HEK293T (cell line): ENCODE measurements around the gene PLSCR4.

Source experiments
- ARNT ChIP-seq: fragments of 450-650 bp; IDR thresholded peaks from 2 replicates; pipeline ENCODE4 v1.6.1; 2017; ENCODE audit warnings: mild to moderate bottlenecking
- BHLHE40 ChIP-seq: fragments of 450-650 bp; IDR thresholded peaks from 2 replicates; pipeline ENCODE4 v1.6.1; 2016; ENCODE audit warnings: mild to moderate bottlenecking, moderate library complexity, borderline replicate concordance
- CTBP1 ChIP-seq: fragments of 450-650 bp; IDR thresholded peaks from 2 replicates; pipeline ENCODE4 v1.6.1; 2016; ENCODE audit warnings: borderline replicate concordance
- ELF4 ChIP-seq: fragments of 450-650 bp; IDR thresholded peaks from 2 replicates; pipeline ENCODE4 v1.6.1; 2017; ENCODE audit warnings: antibody characterized with exemption
- FOXA1 ChIP-seq: fragments of 450-650 bp; IDR thresholded peaks from 2 replicates; pipeline ENCODE4 v1.6.1; 2016; ENCODE audit warnings: mild to moderate bottlenecking
- FOXK2 ChIP-seq: fragments of 450-650 bp; IDR thresholded peaks from 2 replicates; pipeline ENCODE4 v1.6.1; 2016; ENCODE audit warnings: mild to moderate bottlenecking
- FOXM1 ChIP-seq: fragments of 450-650 bp; IDR thresholded peaks from 2 replicates; pipeline ENCODE4 v1.6.1; 2017; ENCODE audit warnings: mild to moderate bottlenecking, borderline replicate concordance
- HDGF ChIP-seq: fragments of 450-650 bp; IDR thresholded peaks from 2 replicates; pipeline ENCODE4 v1.6.1; 2017; ENCODE audit warnings: antibody characterized with exemption, borderline replicate concordance
- L3MBTL2 ChIP-seq: fragments of 450-650 bp; conservative IDR thresholded peaks from 2 replicates; pipeline ENCODE4 v1.6.1; 2016; ENCODE audit warnings: mild to moderate bottlenecking
- LEF1 ChIP-seq: fragments of 450-650 bp; IDR thresholded peaks from 2 replicates; pipeline ENCODE4 v1.6.1; 2017; ENCODE audit warnings: mild to moderate bottlenecking, borderline replicate concordance
- SP1 ChIP-seq: fragments of 450-650 bp; IDR thresholded peaks from 2 replicates; pipeline ENCODE4 v1.6.1; 2017
- SUZ12 ChIP-seq: fragments of 450-650 bp; IDR thresholded peaks from 2 replicates; pipeline ENCODE4 v1.6.1; 2016; ENCODE audit warnings: mild to moderate bottlenecking
- TARDBP ChIP-seq: fragments of 450-650 bp; IDR thresholded peaks from 2 replicates; pipeline ENCODE4 v1.6.1; 2016
- ZNF384 ChIP-seq: fragments of 450-650 bp; IDR thresholded peaks from 2 replicates; pipeline ENCODE4 v1.6.1; 2016

DNA sequence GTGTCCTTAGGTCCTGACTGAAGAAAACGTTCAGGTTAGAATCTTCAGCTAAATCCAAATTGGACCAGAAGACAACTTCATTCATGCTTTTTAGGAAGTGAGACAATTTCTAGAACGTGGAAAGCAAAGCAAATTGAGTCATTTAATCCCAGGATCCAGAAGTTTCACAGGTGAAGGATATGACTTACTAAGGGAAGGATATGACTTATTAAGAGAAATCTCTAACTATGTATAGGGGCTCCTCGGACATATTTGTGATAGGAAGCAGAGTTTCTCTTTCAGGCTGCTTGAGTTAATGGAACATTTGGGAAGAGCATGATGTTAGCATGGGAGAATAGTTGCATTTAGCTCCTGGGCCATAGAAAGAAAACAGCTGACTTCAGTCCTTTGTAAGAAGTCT, 73.8 kb downstream of the PLSCR4 start:
- TF ChIP-seq HDGF (no peak), CTBP1 (no peak), SP1 (no peak), FOXM1 (no peak), TARDBP (no peak), L3MBTL2 (no peak), FOXA1 (no peak), ELF4 (no peak), ZNF384 (no peak), ARNT (no peak), FOXK2 (no peak), BHLHE40 (no peak), SUZ12 (no peak), LEF1 (no peak)
